GM12891 (cell line): Measurements from ENCODE around the gene LFNG.

ENCODE experiments used
- DNase-seq: peaks from one replicate; pipeline ENCODE4 v3.0.0; 2011; ENCODE audit warnings: low spot score; ENCODE audit not compliant: insufficient read length
- FAIRE-seq: peaks from 2 replicates; lab custom pipeline; 2011; peaks lifted over from hg19 to GRCh38; lab: Jason Lieb, UNC
- PAX5 ChIP-seq: IDR thresholded peaks from 2 replicates; pipeline ENCODE4 v1.6.1; 2011; ENCODE audit warnings: low read length, moderate library complexity, mild to moderate bottlenecking; ENCODE audit not compliant: insufficient read depth, severe bottlenecking
- POLR2A ChIP-seq: IDR thresholded peaks from 2 replicates; pipeline ENCODE4 v1.6.1; 2011; ENCODE audit warnings: low read depth, low read length, control low read depth
- POLR2AphosphoS5 ChIP-seq: IDR thresholded peaks from 2 replicates; pipeline ENCODE4 v1.6.1; 2011; ENCODE audit warnings: low read depth, low read length, control low read depth
- POU2F2 ChIP-seq: IDR thresholded peaks from 2 replicates; pipeline ENCODE4 v1.6.1; 2011; ENCODE audit warnings: low read depth, mild to moderate bottlenecking, control low read depth, low read length, moderate library complexity
- SPI1 ChIP-seq: IDR thresholded peaks from 2 replicates; pipeline ENCODE4 v1.6.1; 2011; ENCODE audit warnings: low read depth, low read length, control low read depth
- TAF1 ChIP-seq: IDR thresholded peaks from 2 replicates; pipeline ENCODE4 v1.6.1; 2011; ENCODE audit warnings: low read depth, low read length, control low read depth

Gene LFNG

DNA sequence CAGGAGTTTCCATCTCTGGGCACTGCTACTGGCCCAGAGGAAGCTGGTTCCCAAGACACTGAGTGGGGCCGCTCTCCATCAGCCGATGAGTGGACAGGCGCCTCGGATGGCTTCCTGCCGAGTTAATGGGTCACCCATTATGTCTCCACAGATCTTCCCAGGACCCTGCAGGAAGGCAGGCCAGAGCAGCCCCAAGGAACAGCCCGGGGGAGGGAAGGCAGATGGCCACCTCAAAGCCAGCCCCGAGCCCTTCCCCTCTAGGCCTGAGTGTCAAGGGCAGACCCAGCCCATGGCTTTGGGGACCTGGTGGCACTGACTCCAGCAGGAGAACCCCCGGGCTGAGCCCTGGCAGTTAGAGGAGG lies 3.4 kb upstream of the LFNG start:
- no peak for TF ChIP-seq TAF1
- TF ChIP-seq POU2F2, result no peak
- TF ChIP-seq PAX5, result no peak
- TF ChIP-seq POLR2AphosphoS5, result no peak
- no peak for TF ChIP-seq SPI1
- no peak for TF ChIP-seq POLR2A
- DNase-seq, result no peak
- FAIRE-seq, result no peak

DNA sequence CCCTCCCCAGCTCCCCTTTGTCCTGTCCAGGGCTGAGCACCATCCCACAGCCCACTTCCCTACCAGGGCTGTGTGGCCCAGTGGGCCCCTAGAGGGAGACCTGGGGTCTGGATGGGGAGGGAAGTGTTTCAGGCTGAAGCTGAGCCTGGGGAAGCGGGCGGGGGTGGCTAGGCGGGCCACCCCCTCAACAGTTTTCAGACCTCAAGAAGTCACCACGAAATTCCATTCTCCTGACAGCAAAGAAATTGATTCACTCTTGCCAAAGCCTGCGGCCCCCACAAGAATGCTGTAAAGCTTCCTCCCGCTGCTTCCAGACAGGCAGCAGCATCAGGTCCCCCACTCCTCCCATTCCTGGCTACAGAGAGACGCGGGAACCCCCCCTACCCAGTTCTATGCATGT lies 2.5 kb upstream of the LFNG start:
- FAIRE-seq (no peak), DNase-seq (no peak)
- TF ChIP-seq SPI1, result no peak

GRCh38 chr7:2517678-2518507 lies 1.7 kb upstream of the LFNG start:
- FAIRE-seq (no peak), DNase-seq (no peak)
- TF ChIP-seq POLR2A (no peak), POLR2AphosphoS5 (no peak), PAX5 (no peak), SPI1 (no peak), POU2F2 (no peak), TAF1 (no peak)

DNA sequence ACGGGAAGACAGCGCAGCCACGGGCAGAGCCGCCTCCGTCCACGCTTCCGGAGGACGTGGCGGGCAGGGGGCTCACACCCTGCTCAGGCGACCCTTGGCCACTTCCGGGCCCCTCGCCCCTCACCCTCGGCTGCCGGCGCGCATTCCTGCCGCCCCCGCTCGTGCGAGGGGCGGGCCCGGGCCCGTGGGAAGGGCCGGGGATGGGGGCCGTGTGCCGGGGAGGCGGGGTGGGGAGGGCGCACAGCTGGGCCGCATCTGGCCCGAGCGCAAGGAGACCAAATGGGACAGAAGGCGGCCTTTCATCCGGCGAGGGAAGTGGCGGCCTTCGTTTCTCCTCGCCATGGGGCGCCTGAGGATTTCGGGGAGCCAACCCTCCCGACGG lies 846 bp upstream of the LFNG start:
- no peak for DNase-seq
- no peak for FAIRE-seq
- TF ChIP-seq SPI1 (no peak), POLR2A (no peak), TAF1 (no peak), POLR2AphosphoS5 (no peak), POU2F2 (no peak), PAX5 (no peak)

- DNase-seq (no peak), FAIRE-seq (peak; percentile 62)
- TF ChIP-seq TAF1 (no peak), PAX5 (no peak), SPI1 (no peak), POLR2AphosphoS5 (no peak), POU2F2 (no peak), POLR2A (no peak)
Observed at GRCh38 chr7:2520131-2520760, 672 bp downstream of the LFNG start.

DNA sequence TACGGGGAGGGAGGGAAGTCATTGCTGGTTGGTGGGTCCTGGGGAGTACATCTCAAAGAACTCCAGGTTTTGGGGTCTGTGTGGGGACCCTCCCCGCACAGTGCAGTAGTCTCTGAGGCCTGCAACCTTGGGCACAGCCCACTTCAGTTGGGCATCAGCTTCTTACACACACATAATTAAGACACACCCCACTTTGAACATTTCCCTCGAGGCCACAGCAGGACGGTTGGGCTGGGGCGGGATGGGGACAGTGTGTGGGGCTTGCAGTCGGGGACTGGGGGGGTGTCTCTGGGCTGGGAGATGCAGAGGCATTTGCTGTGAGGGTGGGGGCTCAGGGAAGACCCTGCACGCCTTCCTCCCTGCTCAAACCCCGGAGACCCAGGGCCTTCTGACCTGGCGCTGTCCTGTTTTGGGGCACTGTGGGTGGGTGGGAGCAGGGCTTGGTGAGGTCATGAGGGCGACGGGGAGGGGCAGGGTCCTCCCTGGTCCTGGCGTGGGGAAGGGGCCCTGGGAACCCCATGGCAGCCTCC lies 1.3 kb downstream of the LFNG start:
- DNase-seq (no peak), FAIRE-seq (no peak)
- TF ChIP-seq SPI1 (no peak), POLR2AphosphoS5 (no peak), POLR2A (no peak), PAX5 (no peak), TAF1 (no peak), POU2F2 (no peak)

DNA sequence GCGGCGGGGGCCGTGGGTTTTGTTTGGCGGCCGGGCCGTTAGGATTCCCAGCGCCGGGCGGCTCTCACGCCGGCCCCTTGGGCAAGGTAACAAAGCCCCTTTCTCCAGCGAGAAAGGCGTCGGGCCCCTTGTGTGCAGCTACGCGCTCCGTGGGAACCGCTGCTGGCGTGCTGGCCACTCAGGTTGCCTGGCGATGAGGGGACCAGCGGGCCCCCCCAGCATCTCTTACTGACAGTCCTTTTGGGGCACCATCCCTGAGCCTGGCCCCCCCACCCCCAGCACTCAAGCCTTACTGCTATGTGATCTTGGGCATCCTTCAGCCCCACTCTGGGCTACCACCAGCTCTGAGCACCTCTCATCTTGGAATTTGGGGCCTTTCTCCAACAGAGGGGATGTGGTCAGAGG lies 1.8 kb downstream of the LFNG start:
- FAIRE-seq (no peak), DNase-seq (no peak)
- no peak for TF ChIP-seq TAF1
- no peak for TF ChIP-seq POU2F2
- TF ChIP-seq PAX5, result no peak
- no peak for TF ChIP-seq SPI1
- no peak for TF ChIP-seq POLR2A
- TF ChIP-seq POLR2AphosphoS5, result no peak

- no peak for TF ChIP-seq POLR2A
- DNase-seq, result no peak
- peak; percentile 78 for FAIRE-seq
Observed at GRCh38 chr7:2521952-2522591, 2.5 kb downstream of the LFNG start.

DNA sequence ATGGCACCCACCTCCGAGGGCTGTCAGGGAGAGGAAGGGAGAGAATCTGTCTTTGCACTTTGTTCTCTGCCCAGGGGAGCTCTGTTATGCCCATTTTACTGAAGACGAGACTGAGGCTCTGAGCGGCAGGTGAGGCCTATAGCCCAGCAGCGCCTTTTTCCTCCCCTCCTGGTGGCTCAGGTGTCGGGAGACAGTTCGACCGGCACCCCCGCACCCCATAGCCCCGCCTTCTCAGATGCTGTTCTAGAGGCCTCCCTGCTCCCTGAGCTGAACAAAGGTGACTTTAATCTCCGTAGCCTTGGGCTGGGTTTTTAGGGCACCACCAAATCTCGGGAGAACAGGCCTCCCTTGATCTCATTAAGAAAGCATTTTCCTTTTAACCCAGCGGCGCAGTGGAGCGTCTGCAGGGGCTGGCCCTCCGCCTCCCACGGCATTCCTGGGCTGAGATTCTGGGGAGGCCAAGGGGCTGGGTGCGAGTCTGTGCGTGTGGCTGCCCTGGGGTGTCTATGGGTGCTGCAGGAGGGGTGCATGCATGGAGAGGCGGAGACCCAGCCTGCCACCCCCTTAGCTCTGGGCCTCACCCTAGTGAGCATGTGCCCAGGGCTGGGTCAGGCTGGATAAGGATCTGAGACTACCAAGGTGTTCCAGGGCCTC lies 3.3 kb downstream of the LFNG start:
- FAIRE-seq (no peak), DNase-seq (no peak)
- TF ChIP-seq TAF1, result no peak
- TF ChIP-seq SPI1, result no peak
- TF ChIP-seq PAX5, result no peak
- TF ChIP-seq POLR2AphosphoS5, result no peak
- TF ChIP-seq POLR2A, result no peak
